GM23248 (cell line): ENCODE measurements around the gene COX8C. TPM values are rescaled to one million over a fixed set of nuclear protein-coding genes. Genes with fewer than 3 reads are reported as not detected.

ENCODE experiments used
- DNase-seq: peaks from one replicate; pipeline ENCODE4 v3.0.0-alpha.2; 2015
- H2AFZ ChIP-seq: fragments of 200-600 bp; sonication (generic); 2 replicates; pipeline ENCODE4 v1.6.1; 2016; ENCODE audit warnings: antibody characterized with exemption
- H3F3A ChIP-seq: fragments of 200-600 bp; sonication (generic); 2 replicates; pipeline ENCODE4 v1.6.1; 2016; ENCODE audit warnings: mild to moderate bottlenecking, antibody characterized with exemption, mixed run types; ENCODE audit not compliant: insufficient read depth
- H3K27ac ChIP-seq: fragments of 200-600 bp; sonication (generic); 2 replicates; pipeline ENCODE4 v1.5.1; 2016; ENCODE audit warnings: mild to moderate bottlenecking
- H3K27me3 ChIP-seq: fragments of 200-600 bp; sonication (generic); replicated peaks from 2 replicates; pipeline ENCODE4 v1.6.1; 2016; ENCODE audit warnings: mild to moderate bottlenecking; ENCODE audit not compliant: insufficient read depth
- H3K36me3 ChIP-seq: fragments of 200-600 bp; sonication (generic); 2 replicates; pipeline ENCODE4 v1.6.1; 2016; ENCODE audit warnings: low read depth, mild to moderate bottlenecking
- H3K4me1 ChIP-seq: fragments of 200-600 bp; sonication (generic); 2 replicates; pipeline ENCODE4 v1.6.1; 2016; ENCODE audit warnings: mild to moderate bottlenecking; ENCODE audit not compliant: insufficient read depth
- H3K4me2 ChIP-seq: fragments of 200-600 bp; sonication (generic); one replicate; pipeline ENCODE4 v1.6.1; 2016; ENCODE audit warnings: mild to moderate bottlenecking; ENCODE audit not compliant: unreplicated experiment
- H3K4me3 ChIP-seq: fragments of 200-600 bp; sonication (generic); 2 replicates; pipeline ENCODE4 v1.5.1; 2016; ENCODE audit warnings: mild to moderate bottlenecking
- H3K79me2 ChIP-seq: fragments of 200-600 bp; sonication (generic); 2 replicates; pipeline ENCODE4 v1.6.1; 2016; ENCODE audit warnings: mild to moderate bottlenecking; ENCODE audit not compliant: insufficient read depth
- H3K9ac ChIP-seq: fragments of 200-600 bp; sonication (generic); 2 replicates; pipeline ENCODE4 v1.6.1; 2016; ENCODE audit warnings: mild to moderate bottlenecking
- H3K9me2 ChIP-seq: fragments of 200-600 bp; sonication (generic); 2 replicates; pipeline ENCODE4 v1.6.1; 2016; ENCODE audit warnings: mixed run types, mild to moderate bottlenecking, moderate library complexity; ENCODE audit not compliant: insufficient read depth
- H3K9me3 ChIP-seq: fragments of 200-600 bp; sonication (generic); one replicate; pipeline ENCODE4 v1.6.1; 2017; ENCODE audit warnings: low read depth
- H4K20me1 ChIP-seq: fragments of 200-600 bp; sonication (generic); 2 replicates; pipeline ENCODE4 v1.6.0; 2016; ENCODE audit not compliant: insufficient read depth
- EZH2 ChIP-seq: fragments of 200-600 bp; sonication (generic); IDR thresholded peaks from 2 replicates; pipeline ENCODE4 v1.6.1; 2018; ENCODE audit warnings: antibody characterized with exemption, mild to moderate bottlenecking; ENCODE audit not compliant: insufficient read depth, poor library complexity, severe bottlenecking
- EZH2phosphoT487 ChIP-seq: fragments of 200-600 bp; sonication (generic); IDR thresholded peaks from 2 replicates; pipeline ENCODE4 v1.6.1; 2018; ENCODE audit warnings: antibody characterized with exemption, moderate library complexity, mild to moderate bottlenecking, low read depth; ENCODE audit not compliant: insufficient read depth
- WGBS, 2 experiments: methylation state at CpG; one replicate each; pipeline ENCODE4 v1.1.6; 2015 to 2017; ENCODE audit warnings: low lambda C conversion rate in 2 of 2, low coverage in 1 of 2; ENCODE audit errors: missing lambda C conversion rate in 2 of 2; 5-methylcytosine and 5-hydroxymethylcytosine counted together
- in situ Hi-C: fragments of 300-500 bp; cut with MboI; formaldehyde crosslinking; loops from 2 replicates; pipeline ENCODE4 v1.15.0; 2020
- polyA plus RNA-seq: library from polyadenylated mRNA; unstranded; fragments of >200 nt; fragmentation: Nextera tagmentation; extraction: Ambion mirVana; gene quantifications from 2 replicates; pipeline ENCODE4 v1.2.1, GENCODE V29; 2016
- total RNA-seq: library from RNA; depleted of rRNA; stranded (reverse); fragments of >200 nt; shearing (Covaris generic); gene quantifications from 2 replicates; pipeline ENCODE4 v1.2.3, GENCODE V29; 2014

COX8C gene
- total and polyA plus RNA-seq, 2 experiments from 2014 or later: not detected

DNA sequence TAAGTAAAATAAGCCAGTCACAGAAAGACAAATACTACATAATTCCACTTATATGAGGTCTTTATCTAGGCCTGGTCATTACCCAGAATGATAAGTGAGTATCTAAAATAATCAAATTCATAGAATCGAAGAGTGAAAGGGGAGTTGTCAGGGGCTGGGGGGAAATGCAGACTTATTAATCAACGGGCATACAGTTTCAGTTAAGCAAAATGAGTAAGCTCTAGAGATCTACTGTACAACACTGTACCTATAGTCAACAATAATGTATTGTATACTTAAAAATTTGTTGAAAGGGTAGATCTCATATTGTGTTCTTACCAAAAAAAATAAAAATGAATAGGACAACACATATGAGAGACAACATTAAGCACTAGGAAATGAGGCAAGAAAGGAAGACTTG, 27.5 kb upstream of the COX8C start:
- in situ Hi-C loops: no loop called here
- WGBS, 2 experiments: 94 to 97% methylated on average over 2 of the region's 2 CpGs
- H4K20me1 ChIP-seq: peaks cover 5% of the 10 kb centered on the region; the same call in 1 of the 2 replicates
- H2AFZ ChIP-seq: no peak overlapping the region
- no peak for DNase-seq
- peak overlapping the region; percentile 44 for H3K27ac ChIP-seq
- no peak overlapping the region for H3K4me2 ChIP-seq
- no peak overlapping the region for H3K4me3 ChIP-seq
- H3K27me3 ChIP-seq: no peaks in the 10 kb centered on the region
- H3K36me3 ChIP-seq: no peaks in the 10 kb centered on the region
- H3K9me3 ChIP-seq: no peaks in the 10 kb centered on the region
- H3K4me1 ChIP-seq: peaks cover 50% of the 10 kb centered on the region
- no peaks in the 10 kb centered on the region for H3K9me2 ChIP-seq
- no peak overlapping the region for H3K9ac ChIP-seq
- TF ChIP-seq EZH2phosphoT487: no peak
- no peak for TF ChIP-seq EZH2
- H3K79me2 ChIP-seq: peaks cover 100% of the 10 kb centered on the region
- peaks cover 27% of the 10 kb centered on the region; the same call in 1 of the 2 replicates for H3F3A ChIP-seq

DNA sequence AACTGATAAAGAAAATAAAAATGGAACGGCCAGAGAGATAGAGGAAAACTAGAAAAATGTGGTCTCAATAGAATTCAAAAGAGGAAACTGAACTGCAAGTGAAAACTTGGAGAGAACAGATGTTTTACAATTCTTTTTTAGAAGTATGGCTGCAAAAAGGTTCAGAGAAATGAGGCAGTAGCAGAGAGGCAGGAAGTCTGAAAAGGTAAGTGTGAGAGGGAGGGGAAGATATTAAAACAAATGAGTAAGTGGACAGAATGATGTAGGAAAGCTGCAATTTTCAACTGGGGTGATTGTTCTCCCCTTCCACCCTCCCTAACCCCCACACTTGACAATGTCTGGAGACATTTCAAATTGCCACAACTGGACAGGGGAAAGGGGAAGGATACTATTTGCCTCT, 27.0 kb upstream of the COX8C start:
- Histone ChIP-seq H3K9me2 (no peaks in the 10 kb centered on the region), H3K27me3 (no peaks in the 10 kb centered on the region), H2AFZ (no peak overlapping the region), H3K4me3 (no peak overlapping the region), H3K9me3 (no peaks in the 10 kb centered on the region), H3K9ac (no peak overlapping the region), H3K27ac (0 out of 2 replicates have a peak overlapping the region, but pooled peaks have one; percentile 44), H3K4me1 (peaks cover 50% of the 10 kb centered on the region), H3F3A (peaks cover 27% of the 10 kb centered on the region; the same call in 1 of the 2 replicates), H3K36me3 (no peaks in the 10 kb centered on the region), H3K4me2 (no peak overlapping the region), H3K79me2 (peaks cover 100% of the 10 kb centered on the region), H4K20me1 (peaks cover 5% of the 10 kb centered on the region; the same call in 1 of the 2 replicates)
- in situ Hi-C loops: no loop called here
- TF ChIP-seq EZH2phosphoT487 (no peak), EZH2 (no peak)
- no peak for DNase-seq
- 14 to 24% methylated on average over 1 of the region's 1 CpG for WGBS, 2 experiments

DNA sequence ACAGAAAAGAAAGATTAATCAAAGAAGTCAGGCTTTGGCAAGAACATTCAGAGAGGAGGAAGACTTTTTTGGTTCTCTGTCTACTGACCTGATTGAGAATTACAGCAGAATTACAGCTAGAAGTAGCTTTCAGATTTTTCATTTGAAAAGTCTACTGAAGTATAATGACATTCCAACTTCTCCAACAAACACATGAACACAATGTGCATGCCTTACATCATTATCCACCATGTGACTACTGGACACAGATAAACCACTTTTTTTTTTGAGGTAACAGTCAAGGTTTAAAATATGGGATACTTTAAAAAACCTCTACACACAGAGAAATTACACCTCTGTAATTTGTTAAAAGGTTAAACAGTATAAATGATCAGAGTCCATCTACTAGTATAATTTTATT, 26.5 kb upstream of the COX8C start:
- Histone ChIP-seq H3K79me2 (peaks cover 100% of the 10 kb centered on the region), H3K9me3 (no peaks in the 10 kb centered on the region), H3K9me2 (no peaks in the 10 kb centered on the region), H3F3A (peaks cover 27% of the 10 kb centered on the region; the same call in 1 of the 2 replicates), H3K27ac (no peak overlapping the region), H3K27me3 (no peaks in the 10 kb centered on the region), H3K4me2 (no peak overlapping the region), H3K4me1 (peaks cover 50% of the 10 kb centered on the region), H3K4me3 (no peak overlapping the region), H4K20me1 (peaks cover 5% of the 10 kb centered on the region; the same call in 1 of the 2 replicates), H3K36me3 (no peaks in the 10 kb centered on the region), H2AFZ (no peak overlapping the region), H3K9ac (no peak overlapping the region)
- no peak for DNase-seq
- in situ Hi-C loops: no loop called here
- TF ChIP-seq EZH2phosphoT487: no peak
- no peak for TF ChIP-seq EZH2

DNA sequence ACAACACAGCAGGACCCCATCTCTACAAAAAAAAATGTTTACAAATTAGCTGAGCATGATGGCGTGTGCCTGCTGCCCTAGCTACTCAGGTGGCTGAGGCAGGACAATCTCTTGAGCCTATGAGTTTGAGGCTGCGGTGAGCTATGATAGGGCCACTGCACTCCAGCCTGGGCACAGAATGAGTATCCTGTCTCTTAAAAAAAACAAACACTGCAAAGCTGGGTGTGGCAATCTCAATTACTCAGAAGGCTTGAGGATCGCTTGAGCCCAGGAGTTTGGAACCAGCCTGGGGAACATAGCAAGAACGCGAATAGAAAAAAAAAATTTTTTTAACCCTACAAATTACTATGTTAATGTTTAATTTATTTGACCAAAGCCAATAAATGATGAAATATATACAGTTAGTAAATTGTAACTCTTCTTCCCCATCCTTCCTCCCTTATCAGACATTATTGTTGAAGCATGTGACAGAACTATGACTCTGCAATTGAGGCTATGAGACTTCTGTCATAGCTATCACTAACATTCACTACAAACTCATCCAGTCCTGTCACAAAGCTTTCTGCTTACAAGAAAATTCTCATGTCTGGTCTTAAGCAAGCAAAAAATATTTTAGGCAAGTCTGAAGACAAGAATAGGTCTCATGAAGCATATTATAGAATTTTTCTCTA, 23.9 kb upstream of the COX8C start:
- H3K27ac ChIP-seq: no peak overlapping the region
- H4K20me1 ChIP-seq: peaks cover 11% of the 10 kb centered on the region
- in situ Hi-C loops: no loop called here
- no peak overlapping the region for H3K4me2 ChIP-seq
- H3K36me3 ChIP-seq: no peaks in the 10 kb centered on the region
- H3K9ac ChIP-seq: no peak overlapping the region
- no peaks in the 10 kb centered on the region for H3K27me3 ChIP-seq
- H3K9me3 ChIP-seq: no peaks in the 10 kb centered on the region
- peaks cover 21% of the 10 kb centered on the region; the same call in 1 of the 2 replicates for H3F3A ChIP-seq
- peaks cover 100% of the 10 kb centered on the region for H3K79me2 ChIP-seq
- H3K4me3 ChIP-seq: no peak overlapping the region
- H3K4me1 ChIP-seq: peaks cover 33% of the 10 kb centered on the region
- TF ChIP-seq EZH2: no peak
- no peak for TF ChIP-seq EZH2phosphoT487
- 79 to 87% methylated on average over 5 of the region's 5 CpGs for WGBS, 2 experiments
- no peak overlapping the region for H2AFZ ChIP-seq
- no peak for DNase-seq
- H3K9me2 ChIP-seq: no peaks in the 10 kb centered on the region
